Measurements from ENCODE around the gene AGAP1.

The AGAP1 gene

DNA sequence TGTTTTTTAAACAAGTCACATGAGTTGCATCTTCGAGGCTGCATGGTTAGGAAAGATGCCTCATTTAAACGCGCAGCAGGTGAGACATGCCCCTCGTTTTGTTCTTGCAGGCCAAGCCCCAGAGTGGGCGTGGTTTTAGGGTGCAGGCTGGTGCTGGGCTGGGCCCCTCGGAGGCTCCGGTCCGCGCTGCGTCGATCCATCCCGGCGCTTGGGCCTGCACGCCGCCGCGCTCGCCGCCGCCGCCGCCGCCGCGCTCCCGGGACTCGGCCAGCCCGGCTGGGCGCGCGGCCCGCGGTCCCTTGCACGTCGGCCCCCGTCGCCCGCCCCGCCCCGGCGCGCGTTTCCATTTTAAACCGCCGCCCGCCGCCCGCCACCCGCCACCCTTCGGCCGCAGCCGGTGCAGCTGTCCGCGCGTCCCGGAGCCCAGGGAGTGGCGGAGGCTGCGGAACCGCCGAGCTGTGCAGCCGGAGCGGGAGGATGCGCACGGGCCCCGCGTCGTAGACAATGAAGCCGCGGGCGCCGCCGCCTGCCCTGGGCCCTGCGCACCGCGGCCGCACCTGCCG lies 175.5 kb downstream of the AGAP1 start:
- peak; percentile 72 for DNase-seq

- DNase-seq: peak; percentile 73
These were observed 176.4 kb downstream of the AGAP1 start for GRCh38 chr2:235669983-235670962.

DNA sequence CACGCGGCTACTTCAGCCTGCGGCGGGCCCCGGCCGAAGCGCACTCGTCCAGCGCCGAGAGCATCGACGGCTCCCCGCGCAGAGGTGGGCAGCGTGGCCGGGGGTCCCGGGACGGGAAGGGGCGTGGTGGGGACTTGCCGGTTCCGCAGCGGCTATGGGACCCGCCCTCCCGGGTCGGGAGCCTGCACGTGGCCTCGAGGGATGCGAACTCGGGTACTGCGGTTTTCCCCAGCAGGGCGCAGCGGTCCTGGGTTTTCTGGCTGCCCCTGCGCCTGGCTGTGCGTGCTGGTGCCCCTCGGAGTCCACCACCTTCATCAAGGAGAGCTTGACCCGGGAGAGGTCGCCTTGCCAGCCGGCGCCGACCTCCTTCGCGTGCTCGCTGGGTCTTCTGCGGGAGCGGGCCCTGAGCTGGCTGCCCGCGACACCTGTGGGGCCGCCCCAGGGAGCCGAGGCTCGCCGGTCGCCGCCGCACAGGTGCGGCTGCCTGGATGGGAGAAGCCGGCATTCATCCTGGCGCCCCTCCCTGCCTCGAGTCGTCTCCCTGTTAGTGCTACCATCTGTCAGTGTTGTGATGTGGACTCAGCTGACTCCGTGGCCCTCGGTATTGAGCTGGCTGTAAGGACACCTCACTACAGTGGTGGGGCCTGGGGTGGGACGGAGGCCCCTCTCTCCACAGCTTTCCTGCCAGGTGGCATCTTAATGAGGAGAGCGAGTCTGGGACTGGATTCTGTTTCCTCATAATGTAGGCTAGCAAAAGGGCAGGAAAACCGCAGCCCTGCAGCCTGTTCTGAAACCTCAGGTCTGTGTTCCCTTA lies 177.3 kb downstream of the AGAP1 start:
- DNase-seq: no peak

- DNase-seq: peak; percentile 27
These were observed 178.9 kb downstream of the AGAP1 start for GRCh38 chr2:235672720-235673119.

- DNase-seq: no peak
These were observed 180.3 kb downstream of the AGAP1 start for GRCh38 chr2:235674146-235674545.

DNA sequence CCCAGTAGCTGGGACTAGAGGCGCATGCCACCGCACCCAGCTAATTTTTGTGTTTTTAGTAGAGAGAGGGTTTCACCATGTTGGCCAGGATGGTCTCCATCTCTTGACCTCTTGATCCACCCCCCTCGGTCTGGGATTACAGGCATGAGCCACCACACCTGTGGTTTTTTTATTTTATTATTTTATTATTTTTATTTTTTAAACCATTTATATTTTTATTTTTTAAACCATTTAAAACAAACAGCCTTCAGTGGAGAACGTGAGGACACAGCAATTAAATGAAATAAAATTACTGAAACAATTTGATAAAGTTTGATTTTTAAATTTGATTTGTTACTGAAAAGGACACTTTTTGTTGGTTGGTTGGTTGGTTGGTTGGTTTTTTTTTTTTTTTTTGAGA lies 181.0 kb downstream of the AGAP1 start:
- no peak for DNase-seq

- DNase-seq: peak; percentile 43
These were observed 182.1 kb downstream of the AGAP1 start for GRCh38 chr2:235675678-235676535.

GRCh38 chr2:235676536-235676799 lies 182.6 kb downstream of the AGAP1 start:
- DNase-seq: no peak

DNA sequence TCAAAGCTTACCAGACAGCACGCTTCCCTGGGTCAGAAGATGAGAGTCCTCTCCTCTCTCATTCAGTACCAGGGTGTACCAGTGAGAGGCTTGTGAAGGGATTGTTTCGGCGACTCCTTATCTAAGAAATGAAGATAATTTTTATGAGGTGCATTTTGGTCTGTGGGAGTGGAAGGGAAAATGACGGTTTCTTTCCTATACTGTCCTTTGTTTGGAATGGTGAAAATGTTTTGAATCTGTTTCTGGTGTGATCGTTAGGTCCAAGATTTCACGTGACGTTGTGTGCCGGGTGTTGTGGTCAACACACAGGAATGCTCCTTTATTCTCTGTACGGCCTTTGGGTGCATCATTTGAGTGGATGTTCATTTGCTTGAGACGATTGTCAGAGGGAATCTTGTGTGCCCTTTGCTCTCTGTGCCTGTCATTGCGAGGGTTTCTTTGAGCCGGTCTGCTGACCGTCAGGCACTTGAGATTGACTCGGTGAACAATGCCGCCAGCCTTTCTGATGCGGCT lies 183.5 kb downstream of the AGAP1 start:
- DNase-seq: no peak

GRCh38 chr2:235677937-235678336 lies 184.1 kb downstream of the AGAP1 start:
- DNase-seq: no peak

GRCh38 chr2:235678712-235679111 lies 184.9 kb downstream of the AGAP1 start:
- no peak for DNase-seq

DNA sequence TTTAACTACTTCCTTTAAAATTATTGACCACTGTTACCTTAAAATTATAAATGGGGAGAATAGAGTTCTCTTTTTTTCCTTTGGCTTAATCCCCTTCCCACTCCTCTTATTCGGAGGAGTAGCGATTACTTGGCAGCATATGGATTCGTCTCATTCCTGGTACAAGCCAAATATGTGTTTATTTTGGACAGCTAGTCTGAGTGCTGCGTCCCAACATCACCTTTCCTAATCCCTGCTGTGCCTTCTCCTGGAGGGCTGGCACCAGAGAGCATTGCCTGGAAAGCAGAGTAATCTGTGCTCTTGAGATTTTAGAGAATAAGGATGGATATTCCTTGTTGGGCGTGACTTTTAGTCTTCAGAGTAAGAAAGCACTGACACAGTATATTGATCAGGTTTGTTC lies 185.6 kb downstream of the AGAP1 start:
- no peak for DNase-seq

DNA sequence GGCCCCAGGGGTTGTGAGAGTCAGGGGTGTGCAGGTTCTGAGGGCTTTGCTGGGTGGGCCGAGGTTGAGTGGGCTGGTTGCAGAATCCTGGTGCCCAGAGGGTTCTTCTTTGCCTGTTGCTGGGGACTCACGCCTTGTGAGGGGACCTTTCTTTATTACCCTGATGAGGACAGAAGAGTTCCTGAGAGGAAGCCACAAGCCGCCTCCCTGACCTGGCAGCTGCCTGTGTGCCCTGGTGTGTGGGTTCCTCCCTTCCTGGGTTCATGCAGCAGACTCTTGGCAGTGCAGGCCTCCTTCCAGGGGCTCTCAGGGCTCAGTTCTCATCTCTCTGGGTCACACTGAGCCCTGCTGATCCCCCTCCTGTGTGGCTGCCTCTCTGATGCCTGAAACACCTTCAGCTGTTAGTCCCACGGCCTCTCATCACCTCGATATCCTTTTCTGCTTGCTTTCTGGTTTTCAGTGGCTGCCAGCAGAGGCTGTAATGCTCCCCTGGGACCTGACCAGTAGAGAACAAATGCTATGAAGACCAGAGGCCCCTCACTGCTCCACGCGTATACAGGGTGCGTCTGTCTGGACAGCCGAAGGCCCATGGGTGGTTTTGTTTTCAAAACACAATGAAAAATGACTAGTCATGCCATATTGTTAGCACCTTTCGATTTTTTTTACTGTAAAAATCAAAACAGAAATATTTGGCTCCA lies 191.3 kb downstream of the AGAP1 start:
- peak; percentile 22 for DNase-seq

DNA sequence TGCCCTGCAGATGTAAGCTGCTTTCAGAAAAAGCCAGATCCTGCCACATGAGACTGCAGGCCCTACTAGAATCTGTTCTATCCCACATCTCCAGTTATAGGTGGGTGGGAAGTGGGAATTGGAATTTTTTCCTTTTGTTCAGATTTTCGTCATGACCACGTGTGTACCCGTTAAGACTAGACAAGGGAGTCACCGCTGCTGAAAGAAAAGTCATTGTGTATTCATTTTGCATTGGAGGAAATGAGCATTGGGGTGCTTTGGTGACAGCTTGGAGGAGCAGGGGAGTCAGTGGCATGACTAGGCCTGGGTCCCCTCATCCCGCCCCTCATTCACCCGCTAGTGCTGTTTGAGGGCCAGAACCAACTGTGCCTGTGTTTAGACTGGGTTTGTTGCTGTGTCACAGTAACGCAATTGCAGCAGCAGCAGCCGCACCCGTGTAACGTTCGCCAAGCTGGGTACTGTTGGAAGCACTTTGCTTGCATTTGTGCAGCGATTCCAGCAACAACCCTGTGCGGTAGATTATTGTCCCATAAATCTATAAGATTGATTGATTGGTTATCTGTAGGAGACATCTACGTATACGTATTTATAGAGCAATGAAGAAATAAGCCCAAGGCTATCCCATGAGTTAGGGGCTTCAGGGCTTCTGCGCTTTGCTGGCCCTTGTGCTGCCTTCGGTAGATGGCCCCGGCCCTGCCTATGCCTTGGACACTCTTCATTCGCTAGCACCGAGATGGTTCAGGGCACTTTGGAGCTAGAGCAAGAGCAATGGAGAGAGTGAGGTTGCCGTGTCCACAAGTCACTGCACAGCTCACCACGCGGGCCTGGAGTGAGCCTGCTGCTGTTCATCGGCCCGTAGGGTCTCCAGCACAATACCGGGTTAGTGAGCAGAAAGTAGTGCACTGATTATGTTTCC lies 194.9 kb downstream of the AGAP1 start:
- no peak for DNase-seq

DNA sequence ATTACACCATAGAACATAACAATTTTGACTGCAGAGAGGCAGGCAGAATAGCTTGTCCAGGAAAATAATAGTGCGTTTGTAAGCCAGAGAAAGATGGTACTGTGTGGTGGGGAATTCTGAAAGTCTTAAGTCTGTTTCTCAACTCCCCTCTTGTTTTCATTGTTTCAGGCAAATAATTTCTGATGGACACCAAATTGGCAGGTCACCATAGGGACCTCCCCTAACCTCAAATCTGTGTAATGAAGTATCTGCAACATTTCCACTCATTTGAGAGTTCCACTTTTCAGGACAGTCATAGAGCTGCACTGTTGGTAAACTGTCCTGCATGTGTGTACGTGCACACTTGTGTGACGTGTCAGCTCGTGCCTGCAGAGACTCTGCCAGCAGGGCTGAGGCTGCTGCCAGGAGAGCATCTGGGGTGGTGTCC lies 195.6 kb downstream of the AGAP1 start:
- DNase-seq: no peak

DNA sequence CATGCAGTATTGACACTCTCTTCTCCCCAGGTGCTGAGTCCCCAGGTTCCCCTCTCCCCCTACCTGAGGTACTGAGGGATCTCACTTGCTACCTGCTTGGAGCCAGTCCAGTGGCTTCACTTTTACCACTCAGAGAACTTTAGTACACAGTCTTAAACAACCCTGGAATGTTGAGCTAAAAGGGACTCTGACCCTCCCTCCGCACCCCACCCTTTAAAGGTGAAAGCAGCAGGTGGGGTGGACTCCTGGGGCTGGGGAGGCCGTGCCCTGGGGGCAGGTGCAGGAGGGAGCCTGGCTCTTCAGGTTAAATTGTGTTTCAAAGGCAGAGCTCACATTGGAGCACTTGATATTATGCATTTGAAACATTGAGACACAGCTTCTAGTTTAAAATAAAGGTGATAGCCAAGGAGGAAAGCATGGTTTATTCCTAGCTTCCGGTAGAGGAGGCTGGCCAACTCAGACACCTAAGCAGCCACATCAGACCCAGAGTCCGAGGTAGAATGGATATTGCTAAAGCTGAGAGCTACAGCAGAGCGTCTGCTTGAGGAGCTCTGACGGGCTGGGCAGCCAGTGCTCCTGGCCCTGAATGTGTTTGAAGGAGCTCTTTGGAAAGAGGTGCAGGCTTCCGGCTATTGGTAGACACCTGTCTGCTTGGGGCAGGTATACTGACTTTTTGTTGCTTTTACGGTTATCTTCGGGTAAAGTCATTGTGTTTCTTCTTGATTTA lies 196.4 kb downstream of the AGAP1 start:
- no peak for DNase-seq

- DNase-seq: no peak
These were observed 197.1 kb downstream of the AGAP1 start for GRCh38 chr2:235690809-235691450.

GRCh38 chr2:235692076-235692475 lies 198.2 kb downstream of the AGAP1 start:
- no peak for DNase-seq

- DNase-seq: no peak
These were observed 198.9 kb downstream of the AGAP1 start for GRCh38 chr2:235692671-235693171.
